ENCODE data around the gene RAB15.

RAB15 gene

DNA sequence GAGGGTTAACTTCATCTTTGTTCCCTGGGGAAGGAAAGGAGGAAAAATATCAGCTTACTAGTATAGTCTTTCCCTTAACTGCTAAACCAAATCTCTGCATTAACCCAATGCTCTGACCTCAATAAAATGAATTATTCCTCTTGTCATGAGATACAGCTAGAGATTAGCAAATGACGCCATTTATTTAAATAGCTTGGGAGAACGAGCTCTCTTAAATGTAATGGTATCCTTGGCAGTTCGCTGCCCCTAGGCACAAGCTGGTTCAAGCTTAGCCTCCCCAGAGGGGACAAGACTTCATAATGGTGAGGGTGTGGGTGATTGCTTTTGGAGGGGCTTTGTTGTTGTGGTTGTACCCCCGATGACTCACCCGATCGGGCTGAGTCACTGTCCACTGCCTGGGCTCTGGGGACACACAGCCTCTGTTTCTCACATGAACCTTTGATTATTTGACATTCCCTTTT lies 34.2 kb upstream of the RAB15 start:
- H3K9ac ChIP-seq (ENCODE audit: low read length) = no peak overlapping the region
- no peak overlapping the region for H3K27ac ChIP-seq (ENCODE audit: low read length, poor library complexity, severe bottlenecking)

GRCh38 chr14:65003394-65003793 lies 31.3 kb upstream of the RAB15 start:
- H3K4me2 ChIP-seq (ENCODE audit: low read length, poor library complexity, severe bottlenecking) = no peak overlapping the region
- 100% methylated on average over 1 of the region's 2 CpGs for WGBS
- H4K8ac ChIP-seq (ENCODE audit: low read length) = no peak overlapping the region
- no peaks in the 10 kb centered on the region for H3K9me3 ChIP-seq (ENCODE audit: control insufficient read depth, low read length)
- peaks cover 14% of the 10 kb centered on the region for H3K79me1 ChIP-seq (replicated peaks; ENCODE audit: low read length, poor library complexity, severe bottlenecking)
- no peaks in the 10 kb centered on the region for H3K27me3 ChIP-seq (ENCODE audit: control insufficient read depth in 1 of 2, insufficient read depth in 1 of 2, low read length in 2 of 2)
- no peak overlapping the region for H3K14ac ChIP-seq (ENCODE audit: low read length in 2 of 2)
- no peak for DNase-seq
- no peak overlapping the region for H3K27ac ChIP-seq (ENCODE audit: low read length, poor library complexity, severe bottlenecking)
- no peak overlapping the region for H3K4ac ChIP-seq (ENCODE audit: low read depth in 1 of 2, low read length in 2 of 2)
- H4K91ac ChIP-seq (ENCODE audit: low read length) = no peak overlapping the region
- no peak overlapping the region for H2BK15ac ChIP-seq (ENCODE audit: low read depth, poor library complexity, severe bottlenecking)
- no peak overlapping the region for H3K23ac ChIP-seq (ENCODE audit: low read length in 2 of 2)
- H3K9ac ChIP-seq (ENCODE audit: low read length) = peak overlapping the region; percentile 83
- peaks cover 8% of the 10 kb centered on the region for H3K4me1 ChIP-seq (ENCODE audit: control insufficient read depth, insufficient read depth, low read depth, low read length)
- H3K18ac ChIP-seq (ENCODE audit: low read depth in 1 of 2, low read length in 2 of 2) = no peak overlapping the region
- H2BK120ac ChIP-seq (ENCODE audit: low read depth, low read length) = no peak overlapping the region
- no peaks in the 10 kb centered on the region for H3K36me3 ChIP-seq (ENCODE audit: control insufficient read depth in 1 of 2, insufficient read depth in 2 of 2, low read depth in 1 of 2, low read length in 2 of 2)
- no peak overlapping the region for H2BK12ac ChIP-seq (ENCODE audit: low read length in 2 of 2)
- H3K4me3 ChIP-seq (ENCODE audit: insufficient read depth in 1 of 2, low read depth in 1 of 2, low read length in 2 of 2) = no peak overlapping the region
- no peak overlapping the region for H2BK5ac ChIP-seq (ENCODE audit: low read depth, low read length, poor library complexity, severe bottlenecking)
- no peak overlapping the region for H2AFZ ChIP-seq (ENCODE audit: low read depth, low read length)
- H2AK5ac ChIP-seq (ENCODE audit: low read length, severe bottlenecking) = no peak overlapping the region

More for the DNA sequence above, 34.2 kb upstream of the RAB15 start:
- no peak overlapping the region for H3K14ac ChIP-seq (ENCODE audit: low read length in 2 of 2)
- WGBS = 81% methylated on average over 3 of the region's 6 CpGs
- peaks cover 6% of the 10 kb centered on the region for H3K4me1 ChIP-seq (ENCODE audit: control insufficient read depth, insufficient read depth, low read depth, low read length)
- no peak overlapping the region for H3K4ac ChIP-seq (ENCODE audit: low read depth in 1 of 2, low read length in 2 of 2)
- no peaks in the 10 kb centered on the region for H3K9me3 ChIP-seq (ENCODE audit: control insufficient read depth, low read length)
- peaks cover 11% of the 10 kb centered on the region for H3K79me1 ChIP-seq (replicated peaks; ENCODE audit: low read length, poor library complexity, severe bottlenecking)
- peak overlapping the region in 1 of 2 experiments; percentile 45 for H3K18ac ChIP-seq (ENCODE audit: low read depth in 1 of 2, low read length in 2 of 2)
- H2AK5ac ChIP-seq (ENCODE audit: low read length, severe bottlenecking) = no peak overlapping the region
- no peak overlapping the region for H2BK120ac ChIP-seq (ENCODE audit: low read depth, low read length)
- H4K91ac ChIP-seq (ENCODE audit: low read length) = no peak overlapping the region
- no peak overlapping the region for H2BK12ac ChIP-seq (ENCODE audit: low read length in 2 of 2)
- no peak overlapping the region for H2BK15ac ChIP-seq (ENCODE audit: low read depth, poor library complexity, severe bottlenecking)
- no peak overlapping the region for H3K4me3 ChIP-seq (ENCODE audit: insufficient read depth in 1 of 2, low read depth in 1 of 2, low read length in 2 of 2)
- no peak overlapping the region for H2BK5ac ChIP-seq (ENCODE audit: low read depth, low read length, poor library complexity, severe bottlenecking)
- H3K27me3 ChIP-seq (ENCODE audit: control insufficient read depth in 1 of 2, insufficient read depth in 1 of 2, low read length in 2 of 2) = no peaks in the 10 kb centered on the region
- H3K4me2 ChIP-seq (ENCODE audit: low read length, poor library complexity, severe bottlenecking) = no peak overlapping the region
- H2AFZ ChIP-seq (ENCODE audit: low read depth, low read length) = no peak overlapping the region
- DNase-seq = peak; percentile 41
- no peak overlapping the region for H3K23ac ChIP-seq (ENCODE audit: low read length in 2 of 2)
- no peak overlapping the region for H4K8ac ChIP-seq (ENCODE audit: low read length)
- peaks cover 3 to 6% of the 10 kb centered on the region in 2 experiments for H3K36me3 ChIP-seq (ENCODE audit: control insufficient read depth in 1 of 2, insufficient read depth in 2 of 2, low read depth in 1 of 2, low read length in 2 of 2)

GRCh38 chr14:65002586-65003210 lies 30.6 kb upstream of the RAB15 start:
- H2BK15ac ChIP-seq (ENCODE audit: low read depth, poor library complexity, severe bottlenecking) = no peak overlapping the region
- 78% methylated on average over 5 of the region's 6 CpGs for WGBS

DNA sequence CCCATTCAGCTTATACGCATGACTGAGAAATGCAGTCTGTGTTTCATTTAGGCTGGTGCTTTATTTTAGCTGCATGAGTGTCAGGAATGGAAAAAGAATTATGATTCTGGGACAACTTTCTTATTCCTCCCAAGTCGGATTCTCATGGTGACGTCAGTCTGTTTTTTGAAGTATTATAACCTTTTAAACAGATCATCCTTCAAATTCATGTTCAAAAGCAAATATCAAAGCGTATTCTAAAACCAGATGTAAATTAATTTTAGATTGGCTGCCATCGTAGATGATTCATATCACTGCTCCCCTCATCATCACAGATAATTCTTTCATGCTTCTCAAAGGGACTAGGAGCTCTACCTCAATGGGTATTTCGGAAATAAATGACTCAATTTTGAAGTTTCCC lies 29.6 kb upstream of the RAB15 start:
- Histone ChIP-seq H3K4ac (ENCODE audit: low read depth in 1 of 2, low read length in 2 of 2) (no peak overlapping the region), H3K14ac (ENCODE audit: low read length in 2 of 2) (no peak overlapping the region), H3K4me2 (ENCODE audit: low read length, poor library complexity, severe bottlenecking) (no peak overlapping the region), H2BK12ac (ENCODE audit: low read length in 2 of 2) (no peak overlapping the region), H2AFZ (ENCODE audit: low read depth, low read length) (no peak overlapping the region), H4K91ac (ENCODE audit: low read length) (no peak overlapping the region), H3K36me3 (ENCODE audit: control insufficient read depth in 1 of 2, insufficient read depth in 2 of 2, low read depth in 1 of 2, low read length in 2 of 2) (no peaks in the 10 kb centered on the region), H3K4me1 (ENCODE audit: control insufficient read depth, insufficient read depth, low read depth, low read length) (peaks cover 8% of the 10 kb centered on the region), H3K4me3 (ENCODE audit: insufficient read depth in 1 of 2, low read depth in 1 of 2, low read length in 2 of 2) (no peak overlapping the region), H4K8ac (ENCODE audit: low read length) (no peak overlapping the region), H3K9me3 (ENCODE audit: control insufficient read depth, low read length) (no peaks in the 10 kb centered on the region), H3K9ac (ENCODE audit: low read length) (no peak overlapping the region), H2BK120ac (ENCODE audit: low read depth, low read length) (no peak overlapping the region), H3K79me1 (replicated peaks; ENCODE audit: low read length, poor library complexity, severe bottlenecking) (peaks cover 20% of the 10 kb centered on the region), H3K23ac (ENCODE audit: low read length in 2 of 2) (no peak overlapping the region), H3K18ac (ENCODE audit: low read depth in 1 of 2, low read length in 2 of 2) (no peak overlapping the region), H3K27me3 (ENCODE audit: control insufficient read depth in 1 of 2, insufficient read depth in 1 of 2, low read length in 2 of 2) (no peaks in the 10 kb centered on the region), H2AK5ac (ENCODE audit: low read length, severe bottlenecking) (no peak overlapping the region), H3K27ac (ENCODE audit: low read length, poor library complexity, severe bottlenecking) (no peak overlapping the region), H2BK15ac (ENCODE audit: low read depth, poor library complexity, severe bottlenecking) (no peak overlapping the region), H2BK5ac (ENCODE audit: low read depth, low read length, poor library complexity, severe bottlenecking) (no peak overlapping the region)
- WGBS = 98% methylated on average over 6 of the region's 6 CpGs
- no peak for DNase-seq

More at GRCh38 chr14:65002586-65003210, 30.6 kb upstream of the RAB15 start:
- H2AK5ac ChIP-seq (ENCODE audit: low read length, severe bottlenecking) = no peak overlapping the region
- no peak overlapping the region for H3K4ac ChIP-seq (ENCODE audit: low read depth in 1 of 2, low read length in 2 of 2)
- H3K79me1 ChIP-seq (replicated peaks; ENCODE audit: low read length, poor library complexity, severe bottlenecking) = peaks cover 14% of the 10 kb centered on the region
- no peak overlapping the region for H3K18ac ChIP-seq (ENCODE audit: low read depth in 1 of 2, low read length in 2 of 2)
- H2BK120ac ChIP-seq (ENCODE audit: low read depth, low read length) = no peak overlapping the region
- no peak overlapping the region for H2AFZ ChIP-seq (ENCODE audit: low read depth, low read length)
- H2BK12ac ChIP-seq (ENCODE audit: low read length in 2 of 2) = no peak overlapping the region
- H4K8ac ChIP-seq (ENCODE audit: low read length) = peak overlapping the region; percentile 28
- no peak overlapping the region for H3K4me2 ChIP-seq (ENCODE audit: low read length, poor library complexity, severe bottlenecking)
- no peaks in the 10 kb centered on the region for H3K36me3 ChIP-seq (ENCODE audit: control insufficient read depth in 1 of 2, insufficient read depth in 2 of 2, low read depth in 1 of 2, low read length in 2 of 2)
- H3K27ac ChIP-seq (ENCODE audit: low read length, poor library complexity, severe bottlenecking) = no peak overlapping the region
- H3K27me3 ChIP-seq (ENCODE audit: control insufficient read depth in 1 of 2, insufficient read depth in 1 of 2, low read length in 2 of 2) = no peaks in the 10 kb centered on the region
- peak; percentile 30 for DNase-seq
- no peak overlapping the region for H3K23ac ChIP-seq (ENCODE audit: low read length in 2 of 2)
- no peak overlapping the region for H2BK5ac ChIP-seq (ENCODE audit: low read depth, low read length, poor library complexity, severe bottlenecking)
- H3K4me3 ChIP-seq (ENCODE audit: insufficient read depth in 1 of 2, low read depth in 1 of 2, low read length in 2 of 2) = no peak overlapping the region
- H3K9ac ChIP-seq (ENCODE audit: low read length) = peak overlapping the region; percentile 83
- H3K4me1 ChIP-seq (ENCODE audit: control insufficient read depth, insufficient read depth, low read depth, low read length) = peaks cover 8% of the 10 kb centered on the region
- H3K14ac ChIP-seq (ENCODE audit: low read length in 2 of 2) = no peak overlapping the region
- no peak overlapping the region for H4K91ac ChIP-seq (ENCODE audit: low read length)
- no peaks in the 10 kb centered on the region for H3K9me3 ChIP-seq (ENCODE audit: control insufficient read depth, low read length)
